ENCODE measurements around the gene CUEDC1. TPM values are rescaled to one million over a fixed set of nuclear protein-coding genes. Genes with fewer than 3 reads are reported as not detected.

Gene CUEDC1
- total RNA-seq, 1 donor from 2014 or later = 24.8 TPM

GRCh38 chr17:57894848-57895247 is 60.4 kb downstream of the CUEDC1 start:
- no peak for DNase-seq

- peak; percentile 98 for DNase-seq
These were observed 62.2 kb downstream of the CUEDC1 start for GRCh38 chr17:57892820-57893595.

- peak; percentile 95 for DNase-seq
These were observed 62.9 kb downstream of the CUEDC1 start for GRCh38 chr17:57892146-57892819.

GRCh38 chr17:57890857-57891232 is 64.4 kb downstream of the CUEDC1 start:
- DNase-seq = no peak

- DNase-seq = peak; percentile 69
These were observed 65.0 kb downstream of the CUEDC1 start for GRCh38 chr17:57889892-57890856.

- DNase-seq = no peak
These were observed 66.0 kb downstream of the CUEDC1 start for GRCh38 chr17:57889252-57889651.

- DNase-seq = no peak
These were observed 66.6 kb downstream of the CUEDC1 start for GRCh38 chr17:57888311-57889216.

GRCh38 chr17:57887161-57887560 is 68.1 kb downstream of the CUEDC1 start:
- no peak for DNase-seq

- DNase-seq = no peak
These were observed 69.2 kb downstream of the CUEDC1 start for GRCh38 chr17:57886020-57886419.

- DNase-seq = no peak
These were observed 69.9 kb downstream of the CUEDC1 start for GRCh38 chr17:57885148-57885915.

GRCh38 chr17:57881783-57882351 is 73.3 kb downstream of the CUEDC1 start:
- DNase-seq = peak; percentile 67

GRCh38 chr17:57881143-57881542 is 74.1 kb downstream of the CUEDC1 start:
- DNase-seq = peak; percentile 94

GRCh38 chr17:57880086-57880456 is 75.1 kb downstream of the CUEDC1 start:
- no peak for DNase-seq

- peak; percentile 51 for DNase-seq
These were observed 75.7 kb downstream of the CUEDC1 start for GRCh38 chr17:57879437-57880085.

GRCh38 chr17:57877803-57878377 is 77.3 kb downstream of the CUEDC1 start:
- DNase-seq = no peak

- DNase-seq = no peak
These were observed 78.4 kb downstream of the CUEDC1 start for GRCh38 chr17:57876866-57877237.

GRCh38 chr17:57876023-57876865 is 79.0 kb downstream of the CUEDC1 start:
- DNase-seq = no peak

GRCh38 chr17:57875290-57876022 is 79.8 kb downstream of the CUEDC1 start:
- peak; percentile 96 for DNase-seq

All from tongue (tissue), 2 donors.